GM12878 (cell line): ENCODE measurements around the gene BNC2. TPM values are rescaled to one million over a fixed set of nuclear protein-coding genes. Genes with fewer than 3 reads are reported as not detected.

Experiments used
- ATAC-seq: fragments of 200-7000 bp; cut with Tn5 transposase; 3 replicates; pipeline ENCODE4 v1.9.1; 2020; ENCODE audit warnings: mild to moderate bottlenecking, moderate library complexity
- BruUV-seq: library from RNA; stranded (reverse); fragments of 400-500 nt; replicated peaks from 2 replicates; lab custom pipeline; 2021; lab: Mats Ljungman, UMichigan
- CTCF ChIA-PET: fragments of 300-600 bp; sonication (Branson Sonifier 250); formaldehyde crosslinking; extraction: SDS; loops from one replicate; lab custom pipeline; 2021; ENCODE audit warnings: inconsistent platforms; lab: Yijun Ruan, JAX
- POLR2A ChIA-PET: fragments of 350-600 bp; formaldehyde crosslinking; extraction: SDS; loops from one replicate; lab custom pipeline; 2021; ENCODE audit warnings: inconsistent platforms; lab: Charles Lee
- RAD21 ChIA-PET: fragments of 300-600 bp; sonication (Branson Sonifier 250); formaldehyde crosslinking; loops from one replicate; lab custom pipeline; 2023; ENCODE audit warnings: antibody characterized with exemption; ENCODE audit not compliant: unreplicated experiment; lab: Charles Lee
- SMC1A ChIA-PET: fragments of 300-600 bp; sonication (Branson Sonifier 250); formaldehyde crosslinking; loops from one replicate; lab custom pipeline; 2023; ENCODE audit not compliant: unreplicated experiment, uncharacterized antibody; lab: Charles Lee
- DNase-seq: peaks from one replicate; pipeline ENCODE4 v3.0.0-alpha.2; 2011; ENCODE audit warnings: low read depth, low spot score
- FAIRE-seq: peaks from 3 replicates; lab custom pipeline; 2011; peaks lifted over from hg19 to GRCh38; lab: Jason Lieb, UNC
- H2AFZ ChIP-seq: 2 replicates; pipeline ENCODE4 v1.6.0; 2011; ENCODE audit warnings: low read depth, low read length, control low read depth; ENCODE audit not compliant: control insufficient read depth
- H3K27ac ChIP-seq: 2 replicates; pipeline ENCODE4 v1.5.1; 2011; ENCODE audit warnings: control low read depth; ENCODE audit not compliant: control insufficient read depth, insufficient read depth
- H3K27me3 ChIP-seq, 2 experiments: replicated peaks in 1 of 2; 2 replicates each; pipeline versions ENCODE4 v1.6.0 to v1.6.1; 2011; ENCODE audit warnings: low read length in 1 of 2; ENCODE audit not compliant: control insufficient read depth in 2 of 2, insufficient read depth in 2 of 2
- H3K36me3 ChIP-seq, 2 experiments: 2 replicates each; pipeline ENCODE4 v1.5.1; 2011; ENCODE audit warnings: low read length in 1 of 2; ENCODE audit not compliant: control insufficient read depth in 2 of 2, insufficient read depth in 2 of 2
- H3K4me1 ChIP-seq: 2 replicates; pipeline ENCODE4 v1.6.1; 2011; ENCODE audit warnings: mild to moderate bottlenecking, low read length, moderate library complexity, mixed read lengths; ENCODE audit not compliant: control insufficient read depth, insufficient read depth
- H3K4me2 ChIP-seq: 2 replicates; pipeline ENCODE4 v1.6.0; 2011; ENCODE audit warnings: control low read depth; ENCODE audit not compliant: control insufficient read depth, insufficient read depth
- H3K4me3 ChIP-seq: fragments of 200-600 bp; sonication (generic); 2 replicates; pipeline ENCODE4 v1.5.1; 2016
- H3K79me2 ChIP-seq: 2 replicates; pipeline ENCODE4 v1.6.0; 2011; ENCODE audit warnings: low read length; ENCODE audit not compliant: control insufficient read depth, insufficient read depth
- H3K9ac ChIP-seq: 2 replicates; pipeline ENCODE4 v1.8.0; 2011; ENCODE audit warnings: low read length, control low read depth, mixed read lengths; ENCODE audit not compliant: control insufficient read depth, insufficient read depth
- H3K9me3 ChIP-seq: replicated peaks from 3 replicates; pipeline ENCODE4 v1.5.1; 2011; ENCODE audit warnings: mild to moderate bottlenecking, low read length; ENCODE audit not compliant: control insufficient read depth, insufficient read depth
- H4K20me1 ChIP-seq: 2 replicates; pipeline ENCODE4 v1.6.0; 2011; ENCODE audit not compliant: control insufficient read depth, insufficient read depth
- HSF1 ChIP-seq: fragments of 150-350 bp; IDR thresholded peaks from 2 replicates; pipeline ENCODE4 v1.6.1; 2014; ENCODE audit warnings: mild to moderate bottlenecking, low read depth, low read length
- IRF5 ChIP-seq: fragments of 450-650 bp; IDR thresholded peaks from 2 replicates; pipeline ENCODE4 v1.6.1; 2017; ENCODE audit warnings: borderline replicate concordance
- MLLT1 ChIP-seq: fragments of 450-650 bp; IDR thresholded peaks from 2 replicates; pipeline ENCODE4 v1.6.1; 2016; ENCODE audit warnings: mild to moderate bottlenecking
- NFXL1 ChIP-seq: fragments of 450-650 bp; IDR thresholded peaks from 2 replicates; pipeline ENCODE4 v1.6.1; 2017; ENCODE audit warnings: antibody characterized with exemption, mild to moderate bottlenecking, borderline replicate concordance
- NRF1 ChIP-seq: conservative IDR thresholded peaks from 2 replicates; pipeline ENCODE4 v1.6.1; 2011; ENCODE audit warnings: mild to moderate bottlenecking, low read depth, low read length, improper control_type of control experiment
- PML ChIP-seq: IDR thresholded peaks from 2 replicates; pipeline ENCODE4 v1.6.1; 2012; ENCODE audit warnings: low read length, inconsistent platforms
- RBBP5 ChIP-seq: fragments of 200-600 bp; sonication (generic); conservative IDR thresholded peaks from 2 replicates; pipeline ENCODE4 v1.6.1; 2016
- RELA ChIP-seq: fragments of 450-650 bp; IDR thresholded peaks from 2 replicates; pipeline ENCODE4 v1.8.0; 2014; ENCODE audit warnings: borderline replicate concordance; ENCODE audit not compliant: partially characterized antibody
- SIX5 ChIP-seq: IDR thresholded peaks from 2 replicates; pipeline ENCODE4 v1.6.1; 2011; ENCODE audit warnings: mild to moderate bottlenecking, low read depth, low read length, moderate library complexity; ENCODE audit not compliant: severe bottlenecking
- SREBF1 ChIP-seq: IDR thresholded peaks from 2 replicates; pipeline ENCODE4 v1.6.1; 2012; ENCODE audit warnings: mild to moderate bottlenecking, low read length
- SUPT20H ChIP-seq: IDR thresholded peaks from 2 replicates; pipeline ENCODE4 v1.6.1; 2011; ENCODE audit warnings: low read depth, mild to moderate bottlenecking, low read length, moderate library complexity, borderline replicate concordance; ENCODE audit not compliant: control insufficient read depth
- TBL1XR1 ChIP-seq: IDR thresholded peaks from 2 replicates; pipeline ENCODE4 v1.6.1; 2012; ENCODE audit warnings: low read depth, low read length, improper control_type of control experiment
- ZNF384 ChIP-seq: IDR thresholded peaks from 2 replicates; pipeline ENCODE4 v1.6.1; 2012; ENCODE audit warnings: low read depth, mild to moderate bottlenecking, low read length, improper control_type of control experiment, borderline replicate concordance
- WGBS: methylation state at CpG from one replicate; pipeline ENCODE4 v1.1.6; 2016; ENCODE audit warnings: low lambda C conversion rate; ENCODE audit not compliant: insufficient replicate concordance, insufficient coverage; ENCODE audit errors: missing lambda C conversion rate; 5-methylcytosine and 5-hydroxymethylcytosine counted together
- in situ Hi-C: fragments of 300-500 bp; cut with MboI; formaldehyde crosslinking; loops from 9 replicates; pipeline ENCODE4 v1.14.3; 2018; ENCODE audit warnings: mixed read lengths
- intact Hi-C: fragments of 100-400 bp; cut with micrococcal nuclease; formaldehyde crosslinking; loops from one replicate; pipeline ENCODE4 v1.14.2; 2022; ENCODE audit not compliant: unreplicated experiment
- polyA plus RNA-seq, 11 experiments: library from polyadenylated mRNA; depleted of rRNA in 4 of 11; unstranded in 6 of 11; stranded (reverse) in 5 of 11; fragments of >200 nt; fragmentation: Nextera tagmentation in 4 of 11; fragmentation: Illumina TruSeq in 1 of 11; extraction: Ambion mirVana in 4 of 11; extraction: Trizol in 1 of 11; gene quantifications; 1 replicate in 1 of 11; 2 replicates in 10 of 11; pipeline versions ENCODE4 v1.2.1 to v1.2.3, GENCODE V29; 2011 to 2016; ENCODE audit warnings: inconsistent platforms in 2 of 11, missing spikeins in 2 of 11, low read depth in 1 of 11
- total RNA-seq, 4 experiments: library from RNA; depleted of rRNA in 3 of 4; stranded (reverse); fragments of >200 nt in 3 of 4; fragmentation: Illumina TruSeq in 1 of 4; extraction: Trizol in 1 of 4; gene quantifications; 2 replicates each; pipeline versions ENCODE4 v1.2.1 to v1.2.3, GENCODE V29; 2013 to 2021

BNC2 gene
- total and polyA plus RNA-seq, 10 of the 15 experiments (the other 5 are each of a cell fraction or from before 2014, with no cell fraction given), result 0.05 to 14.5 (median 0.26) TPM

GRCh38 chr9:16729651-16730050 lies 140.8 kb downstream of the BNC2 start:
- no peak for TF ChIP-seq RBBP5
- no peak for TF ChIP-seq NFXL1
- TF ChIP-seq NRF1, result no peak
- no peak for TF ChIP-seq TBL1XR1
- TF ChIP-seq RELA, result no peak
- no peak for TF ChIP-seq SREBF1
- no peak for TF ChIP-seq HSF1
- TF ChIP-seq PML, result no peak
- TF ChIP-seq SIX5, result no peak
- TF ChIP-seq SUPT20H, result no peak
- TF ChIP-seq MLLT1, result no peak
- no peak for TF ChIP-seq IRF5
- TF ChIP-seq ZNF384, result no peak
- ATAC-seq (peak; percentile 14; the same call in 2 of the 3 replicates), DNase-seq (no peak), FAIRE-seq (no peak)
- BruUV-seq, result no TSS peak
- H3K4me2 ChIP-seq, result no peak overlapping the region
- no peak overlapping the region for H3K27ac ChIP-seq
- H3K4me1 ChIP-seq, result no peaks in the 10 kb centered on the region
- no peaks in the 10 kb centered on the region for H3K36me3 ChIP-seq
- H3K27me3 ChIP-seq, result peaks cover 0 to 6% of the 10 kb centered on the region in 2 experiments; a peak in 2 of 4 replicates
- in situ Hi-C loops (no loop called here), intact Hi-C loops (no loop called here)
- SMC1A ChIA-PET, result interaction anchor here (0.6 kb wide), 1 partner anchor 305 kb away, joined by 3 read pairs; no protein-coding TSS in a partner anchor
- H3K79me2 ChIP-seq, result no peaks in the 10 kb centered on the region
- H3K4me3 ChIP-seq, result no peak overlapping the region
- POLR2A ChIA-PET, result no interaction called here
- WGBS, result 10% methylated on average over 4 of the region's 4 CpGs
- no peaks in the 10 kb centered on the region for H4K20me1 ChIP-seq
- CTCF ChIA-PET, result interaction anchor here (1.2 kb wide), 1 partner anchor 12 kb away, joined by 3 read pairs; no protein-coding TSS in a partner anchor
- H2AFZ ChIP-seq, result no peak overlapping the region
- RAD21 ChIA-PET, result interaction anchor here (0.8 kb wide), 1 partner anchor 120 kb away, joined by 3 read pairs; no protein-coding TSS in a partner anchor
- no peak overlapping the region for H3K9ac ChIP-seq
- H3K9me3 ChIP-seq, result no peaks in the 10 kb centered on the region
